ENCODE results near the gene RGS5.

The RGS5 gene

GRCh38 chr1:163106364-163106987 is 96.2 kb downstream of the RGS5 start:
- no peak for TF ChIP-seq CTCF (IDR thresholded peaks at IDR 0.05; ENCODE audit: low read depth, low read length)
- H3K4me3 ChIP-seq (ENCODE audit: low read depth, low read length) = no peak overlapping the region
- no peak for DNase-seq (ENCODE audit: low read depth, low spot score)
- in situ Hi-C loops (cut with HindIII; ENCODE audit: low sequenced_read_pairs) = no loop called here

- no peak for DNase-seq (ENCODE audit: low read depth, low spot score)
- in situ Hi-C loops (cut with HindIII; ENCODE audit: low sequenced_read_pairs) = no loop called here
- TF ChIP-seq CTCF (IDR thresholded peaks at IDR 0.05; ENCODE audit: low read depth, low read length) = no peak
- H3K4me3 ChIP-seq (ENCODE audit: low read depth, low read length) = no peak overlapping the region
Observed at GRCh38 chr1:163104385-163105099, 98.2 kb downstream of the RGS5 start.

GRCh38 chr1:163102590-163102989 is 100.1 kb downstream of the RGS5 start:
- in situ Hi-C loops (cut with HindIII; ENCODE audit: low sequenced_read_pairs) = no loop called here
- DNase-seq (ENCODE audit: low read depth, low spot score) = no peak
- no peak overlapping the region for H3K4me3 ChIP-seq (ENCODE audit: low read depth, low read length)
- no peak for TF ChIP-seq CTCF (IDR thresholded peaks at IDR 0.05; ENCODE audit: low read depth, low read length)

GRCh38 chr1:163095213-163095612 is 107.5 kb downstream of the RGS5 start:
- H3K4me3 ChIP-seq (ENCODE audit: low read depth, low read length) = no peak overlapping the region
- in situ Hi-C loops (cut with HindIII; ENCODE audit: low sequenced_read_pairs) = no loop called here
- no peak for DNase-seq (ENCODE audit: low read depth, low spot score)
- no peak for TF ChIP-seq CTCF (IDR thresholded peaks at IDR 0.05; ENCODE audit: low read depth, low read length)

GRCh38 chr1:163094589-163094988 is 108.1 kb downstream of the RGS5 start:
- no peak for DNase-seq (ENCODE audit: low read depth, low spot score)
- in situ Hi-C loops (cut with HindIII; ENCODE audit: low sequenced_read_pairs) = no loop called here
- H3K4me3 ChIP-seq (ENCODE audit: low read depth, low read length) = no peak overlapping the region
- no peak for TF ChIP-seq CTCF (IDR thresholded peaks at IDR 0.05; ENCODE audit: low read depth, low read length)

GRCh38 chr1:163094182-163094581 is 108.5 kb downstream of the RGS5 start:
- in situ Hi-C loops (cut with HindIII; ENCODE audit: low sequenced_read_pairs) = no loop called here
- no peak for TF ChIP-seq CTCF (IDR thresholded peaks at IDR 0.05; ENCODE audit: low read depth, low read length)
- no peak for DNase-seq (ENCODE audit: low read depth, low spot score)
- no peak overlapping the region for H3K4me3 ChIP-seq (ENCODE audit: low read depth, low read length)

Data from astrocyte of the spinal cord (primary cell).